HepG2 (cell line): ENCODE measurements around the gene VPS9D1. TPM values are rescaled to one million over a fixed set of nuclear protein-coding genes. Genes with fewer than 3 reads are reported as not detected.

ENCODE experiments used
- ARNT2 ChIP-seq: sonication (generic); formaldehyde crosslinking; IDR thresholded peaks from 2 replicates; pipeline ENCODE4 v1.8.0; 2022; ENCODE audit warnings: mild to moderate bottlenecking, low read depth, missing genetic modification reagents, moderate library complexity
- ARNTL ChIP-seq: sonication (generic); formaldehyde crosslinking; IDR thresholded peaks from 2 replicates; pipeline ENCODE4 v1.4.0; 2020; ENCODE audit warnings: mild to moderate bottlenecking, missing genetic modification reagents
- FOXC1 ChIP-seq: sonication (generic); formaldehyde crosslinking; IDR thresholded peaks from 2 replicates; pipeline ENCODE4 v1.8.0; 2022; ENCODE audit warnings: mild to moderate bottlenecking, missing genetic modification reagents, borderline replicate concordance
- HNRNPLL ChIP-seq: fragments of 200-400 bp; formaldehyde crosslinking; IDR thresholded peaks from 2 replicates; pipeline ENCODE4 v1.6.1; 2017; ENCODE audit warnings: mild to moderate bottlenecking, low read depth, low read length; ENCODE audit not compliant: poor library complexity, severe bottlenecking
- MEIS1 ChIP-seq: sonication (generic); formaldehyde crosslinking; IDR thresholded peaks from 2 replicates; pipeline ENCODE4 v1.9.0; 2021; ENCODE audit warnings: mild to moderate bottlenecking, missing genetic modification reagents, moderate library complexity, borderline replicate concordance
- PAF1 ChIP-seq: IDR thresholded peaks from 2 replicates; pipeline ENCODE4 v1.6.1; 2016; ENCODE audit warnings: missing genetic modification reagents, missing compliant biosample characterization
- REXO4 ChIP-seq: sonication (generic); formaldehyde crosslinking; IDR thresholded peaks from 2 replicates; pipeline ENCODE4 v1.8.0; 2022; ENCODE audit warnings: missing genetic modification reagents, mild to moderate bottlenecking, borderline replicate concordance
- SP5 ChIP-seq: IDR thresholded peaks from 2 replicates; pipeline ENCODE4 v1.6.1; 2016; ENCODE audit warnings: low read depth, borderline replicate concordance
- SRF ChIP-seq: IDR thresholded peaks from 2 replicates; pipeline ENCODE4 v1.6.1; 2011; ENCODE audit warnings: mild to moderate bottlenecking, low read depth, low read length, moderate library complexity
- XBP1 ChIP-seq: sonication (generic); formaldehyde crosslinking; IDR thresholded peaks from 2 replicates; pipeline ENCODE4 v1.5.0; 2020; ENCODE audit warnings: missing genetic modification reagents
- ZNF616 ChIP-seq: sonication (generic); formaldehyde crosslinking; IDR thresholded peaks from 2 replicates; pipeline ENCODE4 v1.5.0; 2020; ENCODE audit warnings: low read depth, mild to moderate bottlenecking, missing genetic modification reagents
- ZNF672 ChIP-seq: sonication (generic); formaldehyde crosslinking; IDR thresholded peaks from 2 replicates; pipeline ENCODE4 v1.8.1; 2022; ENCODE audit warnings: missing genetic modification reagents
- ZSCAN9 ChIP-seq: IDR thresholded peaks from 2 replicates; pipeline ENCODE4 v1.6.1; 2016; ENCODE audit warnings: borderline replicate concordance
- polyA plus RNA-seq, 8 experiments: library from polyadenylated mRNA; depleted of rRNA in 3 of 8; stranded (reverse) in 7 of 8; unstranded in 1 of 8; fragments of >200 nt; fragmentation: Illumina TruSeq in 4 of 8; extraction: Trizol in 4 of 8; gene quantifications; 2 replicates each; pipeline versions ENCODE4 v1.2.1 to v1.2.3, GENCODE V29; 2011 to 2016; ENCODE audit warnings: low read depth in 4 of 8, missing spikeins in 1 of 8, mixed read lengths in 1 of 8; ENCODE audit not compliant: insufficient read depth in 1 of 8
- total RNA-seq, 5 experiments: library from RNA; depleted of rRNA; stranded (reverse); fragments of >200 nt; fragmentation: Illumina TruSeq; extraction: Trizol; gene quantifications; 2 replicates each; pipeline ENCODE4 v1.2.3, GENCODE V29; 2016; ENCODE audit warnings: low read depth in 1 of 5
- TF ChIP-seq, protein P1 (sequence below): sonication (generic); formaldehyde crosslinking; IDR thresholded peaks from 2 replicates; pipeline ENCODE4 v1.8.1; 2023; ENCODE audit warnings: missing genetic modification reagents, mild to moderate bottlenecking, borderline replicate concordance
- TF ChIP-seq, protein P2 (sequence below): sonication (generic); formaldehyde crosslinking; IDR thresholded peaks from 2 replicates; pipeline ENCODE4 v1.4.0; 2020; ENCODE audit warnings: missing genetic modification reagents
- TF ChIP-seq, protein P3 (sequence below): sonication (generic); formaldehyde crosslinking; IDR thresholded peaks from 2 replicates; pipeline ENCODE4 v1.5.0; 2020; ENCODE audit warnings: mild to moderate bottlenecking, missing genetic modification reagents, borderline replicate concordance
- TF ChIP-seq, protein P4 (sequence below): sonication (generic); formaldehyde crosslinking; conservative IDR thresholded peaks from 2 replicates; pipeline ENCODE4 v1.4.0; 2020; ENCODE audit warnings: missing genetic modification reagents

VPS9D1 gene
- total and polyA plus RNA-seq, 2 of the 13 experiments (the other 11 are each of a cell fraction or from before 2014, with no cell fraction given) = 10.1 to 13.2 TPM

DNA sequence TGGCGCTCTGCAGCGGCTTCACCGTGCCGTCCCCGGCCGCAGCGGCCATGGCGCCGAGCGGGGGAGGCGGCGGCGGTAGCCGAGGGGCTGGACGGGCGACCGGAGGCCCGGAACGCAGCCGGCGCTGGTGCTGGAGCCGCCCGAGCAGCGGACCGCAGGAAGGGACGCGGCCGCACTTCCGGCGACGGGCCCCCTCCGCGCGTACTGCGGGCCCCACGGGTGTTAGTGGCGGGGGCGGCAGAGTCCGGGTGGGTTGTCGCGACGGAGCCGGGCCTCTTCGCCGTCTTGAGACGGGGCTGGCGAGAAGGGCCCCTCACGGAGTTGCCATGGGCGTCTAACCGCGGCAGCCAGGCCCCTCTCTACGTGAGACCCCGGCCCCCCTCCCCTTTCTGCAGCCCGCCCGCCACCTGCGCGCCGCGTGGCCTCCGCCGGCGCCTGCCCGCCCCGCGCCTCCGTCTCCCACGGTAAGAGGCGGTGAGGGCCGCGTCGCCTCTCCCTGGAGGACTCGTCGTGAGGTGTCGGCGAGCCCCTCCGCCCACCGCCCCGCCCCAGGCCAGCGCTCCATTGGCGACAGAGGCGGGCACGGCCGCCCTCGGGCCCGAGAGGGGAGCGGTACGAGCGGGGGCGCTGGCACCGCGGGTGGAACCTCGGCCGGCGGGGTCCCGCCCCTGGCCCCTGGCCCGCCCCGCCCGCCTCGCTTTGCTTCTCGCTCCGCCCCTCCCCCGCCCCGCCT, at the start of gene VPS9D1, which contains the start of gene ZNF276 (continued):
- TF ChIP-seq XBP1 (no peak), ZNF616 (peak; percentile 82), MEIS1 (CRISPR knock-in tag) (no peak; the same call in 1 of the 2 replicates), PAF1 (CRISPR knock-in tag) (no peak), ZSCAN9 (CRISPR knock-in tag) (no peak; the same call in 1 of the 2 replicates), HNRNPLL (peak; percentile 77), FOXC1 (CRISPR knock-in tag) (no peak; the same call in 1 of the 2 replicates), REXO4 (CRISPR knock-in tag) (0 out of 2 replicates have a peak, but pooled peaks have one; percentile 1), SP5 (CRISPR knock-in tag) (peak; percentile 51), ARNTL (CRISPR knock-in tag) (peak; percentile 68), SRF (peak; percentile 60), ARNT2 (peak; percentile 90), ZNF672 (CRISPR knock-in tag) (no peak; the same call in 1 of the 2 replicates)
- TF ChIP-seq, protein P1, sequence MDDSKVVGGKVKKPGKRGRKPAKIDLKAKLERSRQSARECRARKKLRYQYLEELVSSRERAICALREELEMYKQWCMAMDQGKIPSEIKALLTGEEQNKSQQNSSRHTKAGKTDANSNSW = peak; percentile 87; the same call in 1 of the 2 replicates
- TF ChIP-seq, protein P2, sequence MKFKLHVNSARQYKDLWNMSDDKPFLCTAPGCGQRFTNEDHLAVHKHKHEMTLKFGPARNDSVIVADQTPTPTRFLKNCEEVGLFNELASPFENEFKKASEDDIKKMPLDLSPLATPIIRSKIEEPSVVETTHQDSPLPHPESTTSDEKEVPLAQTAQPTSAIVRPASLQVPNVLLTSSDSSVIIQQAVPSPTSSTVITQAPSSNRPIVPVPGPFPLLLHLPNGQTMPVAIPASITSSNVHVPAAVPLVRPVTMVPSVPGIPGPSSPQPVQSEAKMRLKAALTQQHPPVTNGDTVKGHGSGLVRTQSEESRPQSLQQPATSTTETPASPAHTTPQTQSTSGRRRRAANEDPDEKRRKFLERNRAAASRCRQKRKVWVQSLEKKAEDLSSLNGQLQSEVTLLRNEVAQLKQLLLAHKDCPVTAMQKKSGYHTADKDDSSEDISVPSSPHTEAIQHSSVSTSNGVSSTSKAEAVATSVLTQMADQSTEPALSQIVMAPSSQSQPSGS = peak; percentile 74; the same call in 1 of the 2 replicates
- TF ChIP-seq, protein P3, sequence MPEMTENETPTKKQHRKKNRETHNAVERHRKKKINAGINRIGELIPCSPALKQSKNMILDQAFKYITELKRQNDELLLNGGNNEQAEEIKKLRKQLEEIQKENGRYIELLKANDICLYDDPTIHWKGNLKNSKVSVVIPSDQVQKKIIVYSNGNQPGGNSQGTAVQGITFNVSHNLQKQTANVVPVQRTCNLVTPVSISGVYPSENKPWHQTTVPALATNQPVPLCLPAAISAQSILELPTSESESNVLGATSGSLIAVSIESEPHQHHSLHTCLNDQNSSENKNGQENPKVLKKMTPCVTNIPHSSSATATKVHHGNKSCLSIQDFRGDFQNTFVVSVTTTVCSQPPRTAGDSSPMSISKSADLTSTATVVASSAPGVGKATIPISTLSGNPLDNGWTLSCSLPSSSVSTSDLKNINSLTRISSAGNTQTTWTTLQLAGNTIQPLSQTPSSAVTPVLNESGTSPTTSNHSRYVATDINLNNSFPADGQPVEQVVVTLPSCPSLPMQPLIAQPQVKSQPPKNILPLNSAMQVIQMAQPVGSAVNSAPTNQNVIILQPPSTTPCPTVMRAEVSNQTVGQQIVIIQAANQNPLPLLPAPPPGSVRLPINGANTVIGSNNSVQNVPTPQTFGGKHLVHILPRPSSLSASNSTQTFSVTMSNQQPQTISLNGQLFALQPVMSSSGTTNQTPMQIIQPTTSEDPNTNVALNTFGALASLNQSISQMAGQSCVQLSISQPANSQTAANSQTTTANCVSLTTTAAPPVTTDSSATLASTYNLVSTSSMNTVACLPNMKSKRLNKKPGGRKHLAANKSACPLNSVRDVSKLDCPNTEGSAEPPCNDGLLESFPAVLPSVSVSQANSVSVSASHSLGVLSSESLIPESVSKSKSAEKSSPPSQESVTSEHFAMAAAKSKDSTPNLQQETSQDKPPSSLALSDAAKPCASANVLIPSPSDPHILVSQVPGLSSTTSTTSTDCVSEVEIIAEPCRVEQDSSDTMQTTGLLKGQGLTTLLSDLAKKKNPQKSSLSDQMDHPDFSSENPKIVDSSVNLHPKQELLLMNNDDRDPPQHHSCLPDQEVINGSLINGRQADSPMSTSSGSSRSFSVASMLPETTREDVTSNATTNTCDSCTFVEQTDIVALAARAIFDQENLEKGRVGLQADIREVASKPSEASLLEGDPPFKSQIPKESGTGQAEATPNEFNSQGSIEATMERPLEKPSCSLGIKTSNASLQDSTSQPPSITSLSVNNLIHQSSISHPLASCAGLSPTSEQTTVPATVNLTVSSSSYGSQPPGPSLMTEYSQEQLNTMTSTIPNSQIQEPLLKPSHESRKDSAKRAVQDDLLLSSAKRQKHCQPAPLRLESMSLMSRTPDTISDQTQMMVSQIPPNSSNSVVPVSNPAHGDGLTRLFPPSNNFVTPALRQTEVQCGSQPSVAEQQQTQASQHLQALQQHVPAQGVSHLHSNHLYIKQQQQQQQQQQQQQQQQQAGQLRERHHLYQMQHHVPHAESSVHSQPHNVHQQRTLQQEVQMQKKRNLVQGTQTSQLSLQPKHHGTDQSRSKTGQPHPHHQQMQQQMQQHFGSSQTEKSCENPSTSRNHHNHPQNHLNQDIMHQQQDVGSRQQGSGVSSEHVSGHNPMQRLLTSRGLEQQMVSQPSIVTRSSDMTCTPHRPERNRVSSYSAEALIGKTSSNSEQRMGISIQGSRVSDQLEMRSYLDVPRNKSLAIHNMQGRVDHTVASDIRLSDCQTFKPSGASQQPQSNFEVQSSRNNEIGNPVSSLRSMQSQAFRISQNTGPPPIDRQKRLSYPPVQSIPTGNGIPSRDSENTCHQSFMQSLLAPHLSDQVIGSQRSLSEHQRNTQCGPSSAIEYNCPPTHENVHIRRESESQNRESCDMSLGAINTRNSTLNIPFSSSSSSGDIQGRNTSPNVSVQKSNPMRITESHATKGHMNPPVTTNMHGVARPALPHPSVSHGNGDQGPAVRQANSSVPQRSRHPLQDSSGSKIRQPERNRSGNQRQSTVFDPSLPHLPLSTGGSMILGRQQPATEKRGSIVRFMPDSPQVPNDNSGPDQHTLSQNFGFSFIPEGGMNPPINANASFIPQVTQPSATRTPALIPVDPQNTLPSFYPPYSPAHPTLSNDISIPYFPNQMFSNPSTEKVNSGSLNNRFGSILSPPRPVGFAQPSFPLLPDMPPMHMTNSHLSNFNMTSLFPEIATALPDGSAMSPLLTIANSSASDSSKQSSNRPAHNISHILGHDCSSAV = 0 out of 2 replicates have a peak, but pooled peaks have one; percentile 66
- TF ChIP-seq, protein P4, sequence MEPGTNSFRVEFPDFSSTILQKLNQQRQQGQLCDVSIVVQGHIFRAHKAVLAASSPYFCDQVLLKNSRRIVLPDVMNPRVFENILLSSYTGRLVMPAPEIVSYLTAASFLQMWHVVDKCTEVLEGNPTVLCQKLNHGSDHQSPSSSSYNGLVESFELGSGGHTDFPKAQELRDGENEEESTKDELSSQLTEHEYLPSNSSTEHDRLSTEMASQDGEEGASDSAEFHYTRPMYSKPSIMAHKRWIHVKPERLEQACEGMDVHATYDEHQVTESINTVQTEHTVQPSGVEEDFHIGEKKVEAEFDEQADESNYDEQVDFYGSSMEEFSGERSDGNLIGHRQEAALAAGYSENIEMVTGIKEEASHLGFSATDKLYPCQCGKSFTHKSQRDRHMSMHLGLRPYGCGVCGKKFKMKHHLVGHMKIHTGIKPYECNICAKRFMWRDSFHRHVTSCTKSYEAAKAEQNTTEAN (CRISPR knock-in tag) = peak; percentile 67; the same call in 1 of the 2 replicates
